Measurements from ENCODE around the gene FILIP1L. TPM values are rescaled to one million over a fixed set of nuclear protein-coding genes. Genes with fewer than 3 reads are reported as not detected.

Gene FILIP1L
- total RNA-seq, 1 donor from 2014 or later, result 1.5 TPM

DNA sequence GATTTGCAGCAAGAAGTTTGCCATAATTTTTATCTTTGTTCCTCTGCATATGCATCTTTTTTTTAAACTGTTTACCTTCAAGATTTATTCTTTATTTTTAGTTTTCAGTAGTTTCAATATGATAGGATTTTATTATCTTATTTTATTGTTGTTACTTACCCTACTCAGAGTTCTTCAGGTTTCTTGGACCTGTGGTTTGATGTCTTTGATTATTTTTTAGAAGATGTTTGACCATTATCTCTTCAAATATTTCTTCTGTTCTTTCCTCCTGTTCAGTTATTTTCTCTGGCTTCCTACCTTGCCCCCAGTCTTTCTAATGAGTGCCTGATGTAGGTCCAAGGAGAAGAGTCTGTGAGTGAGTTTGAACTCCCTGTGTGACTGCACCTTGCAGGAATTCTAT is 137.7 kb downstream of the FILIP1L start:
- Mint-ChIP-seq H3K27ac (no peak overlapping the region), H3K9me3 (peaks cover 4% of the 10 kb centered on the region), H3K27me3 (no peaks in the 10 kb centered on the region), H3K4me3 (no peak overlapping the region), H3K36me3 (ENCODE audit: low read depth) (peaks cover 2% of the 10 kb centered on the region), H3K4me1 (peaks cover 7% of the 10 kb centered on the region)
- ChIA-PET CTCF (no interaction called here), POLR2A (no interaction called here)
- ATAC-seq (ENCODE audit: low read depth) (no peak), DNase-seq (no peak)
- intact Hi-C loops (cut with micrococcal nuclease), result no loop called here
- no peak for TF ChIP-seq CTCF (IDR thresholded peaks at IDR 0.05)

DNA sequence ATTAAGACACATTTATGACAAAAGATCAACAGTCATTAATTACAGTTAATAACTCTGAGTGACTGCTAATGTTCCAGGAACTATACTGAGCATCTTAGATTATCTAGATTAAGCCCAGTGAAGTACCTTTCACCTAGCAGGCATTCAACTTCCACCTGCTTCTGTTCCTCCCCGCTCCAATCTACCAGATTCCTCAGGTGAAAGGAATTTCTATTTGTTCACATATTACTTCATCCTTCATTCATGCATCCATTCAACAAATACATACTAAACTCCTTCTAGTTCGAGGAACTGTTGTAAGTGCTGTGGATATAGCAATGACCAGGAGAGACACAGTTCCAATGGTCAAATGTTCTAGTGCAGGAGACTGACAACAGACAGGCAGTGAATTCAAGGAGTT is 139.3 kb downstream of the FILIP1L start:
- no peaks in the 10 kb centered on the region for H3K27me3 Mint-ChIP-seq
- H3K4me1 Mint-ChIP-seq, result peaks cover 7% of the 10 kb centered on the region
- no peak overlapping the region for H3K4me3 Mint-ChIP-seq
- CTCF ChIA-PET, result no interaction called here
- peaks cover 2% of the 10 kb centered on the region for H3K36me3 Mint-ChIP-seq (ENCODE audit: low read depth)
- no peak overlapping the region for H3K27ac Mint-ChIP-seq
- DNase-seq (no peak), ATAC-seq (ENCODE audit: low read depth) (no peak)
- intact Hi-C loops (cut with micrococcal nuclease), result no loop called here
- POLR2A ChIA-PET, result no interaction called here
- peaks cover 4% of the 10 kb centered on the region for H3K9me3 Mint-ChIP-seq
- TF ChIP-seq CTCF (IDR thresholded peaks at IDR 0.05), result no peak

- intact Hi-C loops (cut with micrococcal nuclease), result no loop called here
- ChIA-PET CTCF (interaction anchor here (0.9 kb wide), 1 partner anchor 10 kb away, joined by 3 read pairs; no protein-coding TSS in a partner anchor), POLR2A (no interaction called here)
- H3K36me3 Mint-ChIP-seq (ENCODE audit: low read depth), result peaks cover 3% of the 10 kb centered on the region
- H3K4me3 Mint-ChIP-seq, result no peak overlapping the region
- peaks cover 2% of the 10 kb centered on the region for H3K4me1 Mint-ChIP-seq
- H3K27ac Mint-ChIP-seq, result no peak overlapping the region
- DNase-seq (no peak), ATAC-seq (ENCODE audit: low read depth) (no peak)
- peaks cover 4% of the 10 kb centered on the region for H3K9me3 Mint-ChIP-seq
- no peak for TF ChIP-seq CTCF (IDR thresholded peaks at IDR 0.05)
- no peaks in the 10 kb centered on the region for H3K27me3 Mint-ChIP-seq
These were observed 141.8 kb downstream of the FILIP1L start for GRCh38 chr3:99972380-99973104.

DNA sequence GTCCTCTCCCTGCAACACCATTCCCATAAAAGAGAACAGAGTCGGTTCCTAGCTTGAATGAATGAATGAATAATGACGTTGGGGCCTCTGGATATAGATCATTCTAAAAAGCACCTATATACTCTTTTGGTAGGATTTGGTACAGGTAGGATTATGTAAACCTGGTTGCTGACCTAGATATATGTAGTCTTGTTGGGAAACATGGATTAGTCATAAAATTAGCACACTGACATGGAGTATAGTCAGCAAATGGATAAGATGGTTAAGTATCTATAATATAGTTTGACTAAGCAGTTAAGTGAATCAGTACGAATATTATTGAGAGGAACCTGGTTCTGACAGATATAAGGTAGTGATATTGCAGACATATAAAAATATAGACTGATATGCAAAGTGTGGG is 142.5 kb downstream of the FILIP1L start:
- H3K36me3 Mint-ChIP-seq (ENCODE audit: low read depth), result peaks cover 6% of the 10 kb centered on the region
- no peaks in the 10 kb centered on the region for H3K27me3 Mint-ChIP-seq
- CTCF ChIA-PET, result no interaction called here
- no peaks in the 10 kb centered on the region for H3K4me1 Mint-ChIP-seq
- ATAC-seq (ENCODE audit: low read depth) (no peak), DNase-seq (no peak)
- no peaks in the 10 kb centered on the region for H3K9me3 Mint-ChIP-seq
- H3K27ac Mint-ChIP-seq, result no peak overlapping the region
- POLR2A ChIA-PET, result no interaction called here
- intact Hi-C loops (cut with micrococcal nuclease), result no loop called here
- H3K4me3 Mint-ChIP-seq, result no peak overlapping the region
- no peak for TF ChIP-seq CTCF (IDR thresholded peaks at IDR 0.05)

GRCh38 chr3:99970198-99970597 is 144.1 kb downstream of the FILIP1L start:
- intact Hi-C loops (cut with micrococcal nuclease), result no loop called here
- Mint-ChIP-seq H3K4me3 (no peak overlapping the region), H3K9me3 (no peaks in the 10 kb centered on the region), H3K27ac (no peak overlapping the region), H3K4me1 (no peaks in the 10 kb centered on the region), H3K36me3 (ENCODE audit: low read depth) (peaks cover 6% of the 10 kb centered on the region), H3K27me3 (no peaks in the 10 kb centered on the region)
- ChIA-PET POLR2A (no interaction called here), CTCF (no interaction called here)
- no peak for TF ChIP-seq CTCF (IDR thresholded peaks at IDR 0.05)
- no peak for DNase-seq
- no peak for ATAC-seq (ENCODE audit: low read depth)
